H1 (cell line): ENCODE measurements around the gene TGFBRAP1. TPM values are rescaled to one million over a fixed set of nuclear protein-coding genes. Genes with fewer than 3 reads are reported as not detected.

Experiments used
- CTCF ChIA-PET: fragments of 300-600 bp; sonication (Branson Sonifier 250); formaldehyde crosslinking; loops from one replicate; lab custom pipeline; 2021; ENCODE audit not compliant: partially characterized antibody; lab: Charles Lee
- POLR2A ChIA-PET: fragments of 300-600 bp; sonication (Branson Sonifier 250); formaldehyde crosslinking; loops from one replicate; lab custom pipeline; 2021; ENCODE audit warnings: inconsistent platforms; ENCODE audit not compliant: partially characterized antibody; lab: Charles Lee
- DNase-seq, 2 experiments: peaks; one replicate each; pipeline versions ENCODE4 v3.0.0 to v3.0.0-alpha.2; 2010 to 2022; ENCODE audit warnings: low spot score in 2 of 2, low read depth in 1 of 2, mixed read lengths in 1 of 2
- FAIRE-seq: peaks from 2 replicates; lab custom pipeline; 2011; peaks lifted over from hg19 to GRCh38; lab: Jason Lieb, UNC
- H2AFZ ChIP-seq: 2 replicates; pipeline ENCODE4 v1.8.1; 2012; ENCODE audit warnings: low read length, inconsistent platforms
- H2AK5ac ChIP-seq: 2 replicates; pipeline ENCODE4 v1.6.1; 2013; ENCODE audit warnings: low read depth, low read length
- H2BK120ac ChIP-seq: replicated peaks from 2 replicates; pipeline ENCODE3; 2013; ENCODE audit warnings: low read depth, low read length, inconsistent platforms
- H2BK12ac ChIP-seq: 2 replicates; pipeline ENCODE4 v1.6.1; 2013; ENCODE audit warnings: low read depth, low read length
- H2BK15ac ChIP-seq: 2 replicates; pipeline ENCODE4 v1.6.1; 2013; ENCODE audit warnings: low read length
- H2BK20ac ChIP-seq: 2 replicates; pipeline ENCODE4 v1.6.1; 2013; ENCODE audit warnings: low read length
- H2BK5ac ChIP-seq: 2 replicates; pipeline ENCODE4 v1.6.1; 2013; ENCODE audit warnings: low read depth, low read length
- H3K14ac ChIP-seq: 2 replicates; pipeline ENCODE4 v1.6.1; 2013; ENCODE audit warnings: inconsistent platforms; ENCODE audit not compliant: insufficient read length
- H3K18ac ChIP-seq: 2 replicates; pipeline ENCODE4 v1.6.1; 2013; ENCODE audit warnings: low read length; ENCODE audit errors: extremely low read depth
- H3K23ac ChIP-seq: 2 replicates; pipeline ENCODE4 v1.6.1; 2013; ENCODE audit warnings: inconsistent platforms; ENCODE audit not compliant: insufficient read length
- H3K23me2 ChIP-seq: 2 replicates; pipeline ENCODE4 v1.6.1; 2013; ENCODE audit warnings: low read depth, low read length
- H3K27ac ChIP-seq: 2 replicates; pipeline ENCODE4 v1.6.1; 2011; ENCODE audit warnings: low read depth, low read length, inconsistent platforms
- H3K27me3 ChIP-seq, 4 experiments: replicated peaks in 1 of 4; 1 replicate in 1 of 4; 2 replicates in 3 of 4; pipeline versions ENCODE4 v1.6.1 to v1.8.1; 2011 to 2013; ENCODE audit warnings: low read length in 3 of 4, mild to moderate bottlenecking in 3 of 4, inconsistent platforms in 2 of 4, mixed read lengths in 2 of 4, moderate library complexity in 1 of 4; ENCODE audit not compliant: control insufficient read depth in 3 of 4, insufficient read depth in 3 of 4; ENCODE audit errors: extremely low read depth in 1 of 4
- H3K36me3 ChIP-seq, 4 experiments: 2 replicates each; pipeline versions ENCODE4 v1.6.1 to v1.8.1; 2011 to 2013; ENCODE audit warnings: mild to moderate bottlenecking in 4 of 4, low read length in 3 of 4, moderate library complexity in 2 of 4, control low read depth in 1 of 4, inconsistent platforms in 1 of 4; ENCODE audit not compliant: insufficient read depth in 4 of 4, control insufficient read depth in 2 of 4
- H3K4ac ChIP-seq: replicated peaks from 2 replicates; pipeline ENCODE3; 2013; ENCODE audit warnings: low read length, low read depth, mixed read lengths, inconsistent platforms; ENCODE audit not compliant: insufficient read length
- H3K4me1 ChIP-seq, 4 experiments: replicated peaks in 1 of 4; 1 replicate in 1 of 4; 2 replicates in 3 of 4; pipeline versions ENCODE4 v1.6.1 to v1.8.1; 2011 to 2013; ENCODE audit warnings: low read length in 3 of 4, inconsistent platforms in 2 of 4, mixed read lengths in 1 of 4; ENCODE audit not compliant: insufficient read depth in 4 of 4, control insufficient read depth in 3 of 4
- H3K4me2 ChIP-seq, 2 experiments: 2 replicates each; pipeline versions ENCODE4 v1.6.1 to v1.8.1; 2011 to 2013; ENCODE audit warnings: low read depth in 2 of 2, low read length in 2 of 2, control low read depth in 1 of 2, inconsistent platforms in 1 of 2, mild to moderate bottlenecking in 1 of 2; ENCODE audit not compliant: insufficient read depth in 1 of 2
- H3K4me3 ChIP-seq, 4 experiments: fragments of 200-600, 300-600 bp in 1 of 4; sonication (generic), shearing (Covaris generic), sonication (Bioruptor Twin) in 1 of 4; 2 replicates each; pipeline versions ENCODE4 v1.5.1 to v1.8.1; 2011 to 2016; ENCODE audit warnings: low read length in 4 of 4, low read depth in 3 of 4, control low read depth in 2 of 4, inconsistent platforms in 2 of 4, mild to moderate bottlenecking in 2 of 4, mixed read lengths in 1 of 4, moderate library complexity in 1 of 4; ENCODE audit not compliant: insufficient read depth in 2 of 4; ENCODE audit errors: extremely low read depth in 1 of 4
- H3K56ac ChIP-seq: replicated peaks from 2 replicates; pipeline ENCODE3; 2013; ENCODE audit warnings: low read depth, mild to moderate bottlenecking, mixed read lengths, low read length, inconsistent platforms; ENCODE audit not compliant: insufficient read length
- H3K79me1 ChIP-seq: 2 replicates; pipeline ENCODE4 v1.6.1; 2013; ENCODE audit warnings: low read depth, low read length, control low read depth
- H3K79me2 ChIP-seq, 2 experiments: 2 replicates each; pipeline versions ENCODE4 v1.6.1 to v1.8.1; 2012 to 2013; ENCODE audit warnings: low read length in 2 of 2, mild to moderate bottlenecking in 2 of 2, inconsistent platforms in 1 of 2; ENCODE audit not compliant: insufficient read depth in 2 of 2, control insufficient read depth in 1 of 2
- H3K9ac ChIP-seq, 4 experiments: replicated peaks in 1 of 4; 1 replicate in 1 of 4; 2 replicates in 3 of 4; pipeline versions ENCODE4 v1.6.1 to v1.8.1; 2011 to 2013; ENCODE audit warnings: low read depth in 3 of 4, low read length in 3 of 4, control low read depth in 2 of 4, mild to moderate bottlenecking in 2 of 4, moderate library complexity in 2 of 4, inconsistent platforms in 1 of 4; ENCODE audit errors: extremely low read depth in 1 of 4
- H3K9me3 ChIP-seq, 2 experiments: 2 replicates each; pipeline versions ENCODE4 v1.6.1 to v1.8.1; 2012 to 2013; ENCODE audit warnings: mild to moderate bottlenecking in 2 of 2, moderate library complexity in 2 of 2, control low read depth in 1 of 2, inconsistent platforms in 1 of 2, low read depth in 1 of 2, low read length in 1 of 2, mixed read lengths in 1 of 2; ENCODE audit not compliant: insufficient read depth in 2 of 2
- H4K20me1 ChIP-seq, 2 experiments: replicated peaks in 1 of 2; 2 replicates each; pipeline versions ENCODE3 to v1.8.1; 2011 to 2013; ENCODE audit warnings: inconsistent platforms in 2 of 2, low read length in 2 of 2, mild to moderate bottlenecking in 1 of 2; ENCODE audit not compliant: insufficient read depth in 2 of 2, control insufficient read depth in 1 of 2
- H4K5ac ChIP-seq: 2 replicates; pipeline ENCODE4 v1.6.1; 2013; ENCODE audit warnings: low read length, low read depth, mixed read lengths, inconsistent platforms; ENCODE audit not compliant: insufficient read length
- H4K8ac ChIP-seq: 2 replicates; pipeline ENCODE4 v1.8.0; 2013; ENCODE audit warnings: mild to moderate bottlenecking, moderate library complexity, low read length, inconsistent platforms; ENCODE audit not compliant: insufficient read depth; ENCODE audit errors: extremely low read depth
- H4K91ac ChIP-seq: replicated peaks from 2 replicates; pipeline ENCODE3; 2013; ENCODE audit warnings: low read length, mixed read lengths, inconsistent platforms; ENCODE audit not compliant: insufficient read length
- BCL11A ChIP-seq, 2 experiments: IDR thresholded peaks; one replicate each; pipeline ENCODE4 v1.6.1; 2011; ENCODE audit warnings: low read depth in 2 of 2, low read length in 2 of 2, mild to moderate bottlenecking in 2 of 2
- GTF2F1 ChIP-seq: IDR thresholded peaks from 2 replicates; pipeline ENCODE4 v1.6.1; 2012; ENCODE audit warnings: low read depth, low read length, improper control_type of control experiment, borderline replicate concordance
- JUN ChIP-seq: IDR thresholded peaks from 2 replicates; pipeline ENCODE4 v1.6.1; 2011; ENCODE audit warnings: low read depth, mild to moderate bottlenecking, improper control_type of control experiment, low read length
- SIN3A ChIP-seq, 2 experiments: IDR thresholded peaks in 1 of 2; conservative IDR thresholded peaks in 1 of 2; 2 replicates each; pipeline ENCODE4 v1.6.1; 2011 to 2012; ENCODE audit warnings: low read length in 2 of 2, improper control_type of control experiment in 1 of 2, low read depth in 1 of 2, mild to moderate bottlenecking in 1 of 2
- SIRT6 ChIP-seq: IDR thresholded peaks from one replicate; pipeline ENCODE4 v1.7.1; 2012; ENCODE audit warnings: low read length, inconsistent platforms
- SIX5 ChIP-seq: IDR thresholded peaks from 2 replicates; pipeline ENCODE4 v1.6.1; 2011; ENCODE audit warnings: mild to moderate bottlenecking, low read depth, low read length
- WGBS, 2 experiments: shearing (Covaris generic) in 1 of 2; methylation state at CpG; one replicate each; pipeline versions ENCODE4 v1.1.6 to v1.1.7; 2013 to 2015; ENCODE audit warnings: low lambda C conversion rate in 2 of 2, mixed read lengths in 2 of 2, inconsistent platforms in 1 of 2, low coverage in 1 of 2, missing lambda C conversion rate in 1 of 2; ENCODE audit not compliant: insufficient replicate concordance in 2 of 2, insufficient coverage in 1 of 2, insufficient read length in 1 of 2; ENCODE audit errors: extremely low coverage in 1 of 2, missing lambda C conversion rate in 1 of 2; 5-methylcytosine and 5-hydroxymethylcytosine counted together
- polyA plus RNA-seq, 7 experiments: library from polyadenylated mRNA; depleted of rRNA in 3 of 7; stranded (reverse) in 5 of 7; unstranded in 2 of 7; fragments of >200 nt in 5 of 7; fragments of 200-250 nt in 2 of 7; gene quantifications; 1 replicate in 5 of 7; 2 replicates in 1 of 7; 4 replicates in 1 of 7; pipeline versions ENCODE4 v1.2.1 to v1.2.3, GENCODE V29; 2011 to 2013; ENCODE audit warnings: missing spikeins in 2 of 7, mixed read lengths in 2 of 7
- total RNA-seq: library from RNA; stranded (reverse); fragmentation: NEBNext Ultra II Directional; extraction: Animal tissue kit (Norgen Biotek cat#: 25700); gene quantifications from 2 replicates; pipeline ENCODE4 v1.2.1, GENCODE V29; 2021
- TF ChIP-seq, protein P1 (sequence below): IDR thresholded peaks from 2 replicates; pipeline ENCODE4 v1.6.1; 2012; ENCODE audit warnings: inconsistent platforms

TGFBRAP1 gene
- total and polyA plus RNA-seq, 2 of the 8 experiments (the other 6 are each of a cell fraction or from before 2014, with no cell fraction given) = 11.2 to 20.2 TPM

DNA sequence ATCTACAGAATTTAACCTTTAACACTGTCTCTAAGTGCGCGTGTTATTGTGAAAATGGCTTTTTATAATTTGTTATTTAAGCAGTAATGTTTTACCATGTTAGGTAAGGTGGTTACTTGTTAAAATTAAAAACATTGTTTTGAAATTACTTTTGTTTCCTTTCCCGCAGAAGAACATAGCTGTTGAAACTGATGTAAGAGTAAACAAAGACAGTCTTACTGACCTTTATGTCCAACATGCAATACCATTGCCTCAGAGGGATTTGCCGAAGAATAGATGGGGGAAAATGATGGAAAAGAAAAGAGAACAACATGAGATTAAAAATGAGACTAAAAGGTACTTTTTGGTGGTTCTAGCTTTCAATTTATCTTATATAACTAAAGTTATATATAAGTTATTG lies 9.9 kb upstream of the TGFBRAP1 start:
- H3K23me2 ChIP-seq = peaks cover 7% of the 10 kb centered on the region; the same call in 1 of the 2 replicates
- H3K27me3 ChIP-seq = no peaks in the 10 kb centered on the region
- H4K8ac ChIP-seq = no peak overlapping the region
- no peak overlapping the region for H3K23ac ChIP-seq
- FAIRE-seq = no peak
- no peak overlapping the region for H3K56ac ChIP-seq
- no peak overlapping the region for H4K91ac ChIP-seq
- no peak overlapping the region for H2BK120ac ChIP-seq
- H2BK5ac ChIP-seq = no peak overlapping the region
- H3K9ac ChIP-seq = no peak overlapping the region
- ChIA-PET CTCF (interaction anchor here (1.1 to 1.5 kb wide), 5 partner anchors 29 to 61 kb away, joined by 3 to 4 read pairs (median 4); no protein-coding TSS in a partner anchor), POLR2A (interaction anchor here (0.6 to 1.6 kb wide), 3 partner anchors 8 to 28 kb away, joined by 3 to 4 read pairs (median 4); no protein-coding TSS in a partner anchor)
- peaks cover 16 to 44% of the 10 kb centered on the region in 2 experiments for H3K79me2 ChIP-seq
- H3K14ac ChIP-seq = no peak overlapping the region
- peaks cover 0 to 5% (median 0%) of the 10 kb centered on the region in 4 experiments; a peak in 2 of 7 replicates for H3K4me1 ChIP-seq
- H3K9me3 ChIP-seq = no peaks in the 10 kb centered on the region
- no peak overlapping the region for H3K4ac ChIP-seq
- no peak overlapping the region for H3K4me3 ChIP-seq
- H3K27ac ChIP-seq = no peak overlapping the region
- H2AK5ac ChIP-seq = no peak overlapping the region
- H4K5ac ChIP-seq = no peak overlapping the region
- no peak overlapping the region; a peak in 1 of 4 replicates for H3K4me2 ChIP-seq
- WGBS, 2 experiments = 87% methylated on average over 4 of the region's 4 CpGs; no CpG with 5 or more reads in 1 of the 2 experiments
- H2BK15ac ChIP-seq = no peak overlapping the region
- H2BK12ac ChIP-seq = no peak overlapping the region
- no peak overlapping the region for H2BK20ac ChIP-seq
- no peak for DNase-seq
- TF ChIP-seq SIRT6 (no peak), SIN3A (conservative IDR thresholded peaks at IDR 0.05 in 1 of 2, IDR thresholded peaks at IDR 0.05 in 1 of 2; ENCODE audit: low read depth in 1 of 2, low read length in 2 of 2) (no peak), GTF2F1 (no peak), BCL11A (IDR thresholded peaks at IDR 0.05; ENCODE audit: low read depth in 2 of 2, low read length in 2 of 2) (no peak), SIX5 (no peak), JUN (no peak)
- TF ChIP-seq, protein P1, sequence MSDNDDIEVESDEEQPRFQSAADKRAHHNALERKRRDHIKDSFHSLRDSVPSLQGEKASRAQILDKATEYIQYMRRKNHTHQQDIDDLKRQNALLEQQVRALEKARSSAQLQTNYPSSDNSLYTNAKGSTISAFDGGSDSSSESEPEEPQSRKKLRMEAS = no peak
- H3K36me3 ChIP-seq = peaks cover 6 to 46% (median 29%) of the 10 kb centered on the region in 4 experiments; a peak in 7 of 8 replicates
- H4K20me1 ChIP-seq = peaks cover 0 to 1% of the 10 kb centered on the region in 2 experiments
- no peak overlapping the region for H2AFZ ChIP-seq
- H3K79me1 ChIP-seq = no peaks in the 10 kb centered on the region; the same call in 1 of the 2 replicates
- no peak overlapping the region for H3K18ac ChIP-seq
